T follicular helper cell (primary cell): ENCODE results near the gene ANKS1B.
"Not testable (repeated sequence)": the region's sequence is repeated elsewhere in the genome, so short reads cannot be mapped to it uniquely, and the experiment has no call there.

Source experiments
- DNase-seq: peaks from one replicate; pipeline ENCODE4 v3.0.0-alpha.2; 2020; ENCODE audit warnings: low read depth

Gene ANKS1B

GRCh38 chr12:99267038-99267437 is 717.7 kb downstream of the ANKS1B start:
- DNase-seq: no peak

GRCh38 chr12:99265648-99266047 is 719.1 kb downstream of the ANKS1B start:
- DNase-seq: no peak

- no peak for DNase-seq
These were observed 723.5 kb downstream of the ANKS1B start for GRCh38 chr12:99261256-99261655.

GRCh38 chr12:99260456-99260996 is 724.2 kb downstream of the ANKS1B start:
- DNase-seq: no peak

GRCh38 chr12:99259040-99259934 is 725.4 kb downstream of the ANKS1B start:
- no peak for DNase-seq

- no peak for DNase-seq
These were observed 727.1 kb downstream of the ANKS1B start for GRCh38 chr12:99257672-99258071.

- DNase-seq: no peak
These were observed 731.7 kb downstream of the ANKS1B start for GRCh38 chr12:99253068-99253467.

GRCh38 chr12:99250091-99250490 is 734.6 kb downstream of the ANKS1B start:
- DNase-seq: no peak

- DNase-seq: no peak
These were observed 735.2 kb downstream of the ANKS1B start for GRCh38 chr12:99249543-99249942.

- DNase-seq: not testable (repeated sequence)
These were observed 746.7 kb downstream of the ANKS1B start for GRCh38 chr12:99237907-99238538.

GRCh38 chr12:99235381-99235780 is 749.4 kb downstream of the ANKS1B start:
- no peak for DNase-seq

- DNase-seq: no peak
These were observed 750.0 kb downstream of the ANKS1B start for GRCh38 chr12:99234702-99235101.

- no peak for DNase-seq
These were observed 752.4 kb downstream of the ANKS1B start for GRCh38 chr12:99232324-99232723.

GRCh38 chr12:99231031-99231430 is 753.7 kb downstream of the ANKS1B start:
- DNase-seq: no peak

GRCh38 chr12:99224237-99224636 is 760.5 kb downstream of the ANKS1B start:
- DNase-seq: no peak

GRCh38 chr12:99223579-99223978 is 761.2 kb downstream of the ANKS1B start:
- no peak for DNase-seq

- DNase-seq: no peak
These were observed 771.7 kb downstream of the ANKS1B start for GRCh38 chr12:99213047-99213446.

- no peak for DNase-seq
These were observed 772.5 kb downstream of the ANKS1B start for GRCh38 chr12:99212275-99212674.

- DNase-seq: no peak
These were observed 779.6 kb downstream of the ANKS1B start for GRCh38 chr12:99205111-99205510.

GRCh38 chr12:99201906-99202645 is 782.7 kb downstream of the ANKS1B start:
- no peak for DNase-seq

GRCh38 chr12:99200711-99201384 is 783.9 kb downstream of the ANKS1B start:
- DNase-seq: no peak

- DNase-seq: no peak
These were observed 789.3 kb downstream of the ANKS1B start for GRCh38 chr12:99195474-99195873.
